HepG2 (cell line): ENCODE data around the gene RELB. TPM values are rescaled to one million over a fixed set of nuclear protein-coding genes. Genes with fewer than 3 reads are reported as not detected.

ENCODE experiments used
- ATAD3A ChIP-seq: sonication (generic); formaldehyde crosslinking; IDR thresholded peaks from 2 replicates; pipeline ENCODE4 v1.4.0; 2020; ENCODE audit warnings: missing genetic modification reagents
- FOSL2 ChIP-seq: sonication (generic); formaldehyde crosslinking; IDR thresholded peaks from 2 replicates; pipeline ENCODE4 v1.4.0; 2020; ENCODE audit warnings: missing genetic modification reagents
- FOXA3 ChIP-seq: IDR thresholded peaks from 2 replicates; pipeline ENCODE4 v1.6.1; 2016; ENCODE audit warnings: missing genetic modification reagents, missing compliant biosample characterization
- HOXA3 ChIP-seq: sonication (generic); formaldehyde crosslinking; IDR thresholded peaks from 2 replicates; pipeline ENCODE4 v1.5.0; 2020; ENCODE audit warnings: missing genetic modification reagents
- JUNB ChIP-seq: sonication (generic); formaldehyde crosslinking; IDR thresholded peaks from 2 replicates; pipeline ENCODE4 v1.8.0; 2022; ENCODE audit warnings: missing genetic modification reagents, mild to moderate bottlenecking, borderline replicate concordance
- MEF2D ChIP-seq: sonication (generic); formaldehyde crosslinking; IDR thresholded peaks from 2 replicates; pipeline ENCODE4 v1.5.1; 2020; ENCODE audit warnings: mild to moderate bottlenecking, missing genetic modification reagents
- NCOR1 ChIP-seq: fragments of 200-600 bp; sonication (generic); IDR thresholded peaks from 2 replicates; pipeline ENCODE4 v1.7.0; 2017; ENCODE audit warnings: antibody characterized with exemption, low read length, borderline replicate concordance
- PAWR ChIP-seq: sonication (generic); formaldehyde crosslinking; IDR thresholded peaks from 2 replicates; pipeline ENCODE4 v1.4.0; 2020; ENCODE audit warnings: missing genetic modification reagents, mild to moderate bottlenecking, borderline replicate concordance
- REXO4 ChIP-seq: sonication (generic); formaldehyde crosslinking; IDR thresholded peaks from 2 replicates; pipeline ENCODE4 v1.8.0; 2022; ENCODE audit warnings: missing genetic modification reagents, mild to moderate bottlenecking, borderline replicate concordance
- SNAPC4 ChIP-seq: sonication (generic); formaldehyde crosslinking; IDR thresholded peaks from 2 replicates; pipeline ENCODE4 v1.4.0; 2020; ENCODE audit warnings: mild to moderate bottlenecking, missing genetic modification reagents
- XRCC5 ChIP-seq: fragments of 200-400 bp; formaldehyde crosslinking; optimal IDR thresholded peaks from 2 replicates; pipeline ENCODE3; 2017; ENCODE audit warnings: mild to moderate bottlenecking, low read length
- ZNF3 ChIP-seq: IDR thresholded peaks from 2 replicates; pipeline ENCODE4 v1.7.0; 2017; ENCODE audit warnings: inconsistent platforms
- ZNF318 ChIP-seq: sonication (generic); formaldehyde crosslinking; IDR thresholded peaks from 2 replicates; pipeline ENCODE4 v1.4.0; 2020; ENCODE audit warnings: mild to moderate bottlenecking, missing genetic modification reagents
- ZNF724P ChIP-seq: sonication (generic); formaldehyde crosslinking; IDR thresholded peaks from 2 replicates; pipeline ENCODE4 v1.8.0; 2022; ENCODE audit warnings: missing genetic modification reagents, borderline replicate concordance
- ZNF768 ChIP-seq: sonication (generic); formaldehyde crosslinking; IDR thresholded peaks from 2 replicates; pipeline ENCODE4 v1.4.0; 2020; ENCODE audit warnings: missing genetic modification reagents
- ZNF788 ChIP-seq: sonication (generic); formaldehyde crosslinking; IDR thresholded peaks from 2 replicates; pipeline ENCODE4 v1.5.0; 2020; ENCODE audit warnings: mild to moderate bottlenecking, missing genetic modification reagents, borderline replicate concordance
- ZNF790 ChIP-seq: sonication (generic); formaldehyde crosslinking; IDR thresholded peaks from 2 replicates; pipeline ENCODE4 v1.8.0; 2022; ENCODE audit warnings: missing genetic modification reagents, mild to moderate bottlenecking, borderline replicate concordance
- polyA plus RNA-seq, 8 experiments: library from polyadenylated mRNA; depleted of rRNA in 3 of 8; stranded (reverse) in 7 of 8; unstranded in 1 of 8; fragments of >200 nt; fragmentation: Illumina TruSeq in 4 of 8; extraction: Trizol in 4 of 8; gene quantifications; 2 replicates each; pipeline versions ENCODE4 v1.2.1 to v1.2.3, GENCODE V29; 2011 to 2016; ENCODE audit warnings: low read depth in 4 of 8, missing spikeins in 1 of 8, mixed read lengths in 1 of 8; ENCODE audit not compliant: insufficient read depth in 1 of 8
- total RNA-seq, 5 experiments: library from RNA; depleted of rRNA; stranded (reverse); fragments of >200 nt; fragmentation: Illumina TruSeq; extraction: Trizol; gene quantifications; 2 replicates each; pipeline ENCODE4 v1.2.3, GENCODE V29; 2016; ENCODE audit warnings: low read depth in 1 of 5

Gene RELB
- total and polyA plus RNA-seq, 2 of the 13 experiments (the other 11 are each of a cell fraction or from before 2014, with no cell fraction given), result 1.9 to 3.5 TPM

- no peak for TF ChIP-seq NCOR1
- no peak for TF ChIP-seq PAWR (CRISPR knock-in tag)
- peak; percentile 26; the same call in 1 of the 2 replicates for TF ChIP-seq FOSL2 (CRISPR knock-in tag)
- TF ChIP-seq FOXA3 (CRISPR knock-in tag), result peak; percentile 77
- TF ChIP-seq REXO4 (CRISPR knock-in tag), result no peak; the same call in 1 of the 2 replicates
- TF ChIP-seq ZNF3, result no peak
- TF ChIP-seq XRCC5, result peak; percentile 97
- TF ChIP-seq ZNF318 (CRISPR knock-in tag), result no peak
- TF ChIP-seq HOXA3 (CRISPR knock-in tag), result peak; percentile 97
- TF ChIP-seq ATAD3A, result no peak
- TF ChIP-seq ZNF788 (CRISPR knock-in tag), result peak; percentile 89; the same call in 1 of the 2 replicates
- peak; percentile 86 for TF ChIP-seq ZNF768
- TF ChIP-seq MEF2D (CRISPR knock-in tag), result no peak
- TF ChIP-seq ZNF724P (CRISPR knock-in tag), result peak; percentile 58; the same call in 1 of the 2 replicates
- TF ChIP-seq JUNB (CRISPR knock-in tag), result peak; percentile 38
- TF ChIP-seq ZNF790 (CRISPR knock-in tag), result peak; percentile 88
- no peak for TF ChIP-seq SNAPC4 (CRISPR knock-in tag)
These were observed 78.0 kb downstream of the RELB start, which contains the start of gene GEMIN7 (continued) for GRCh38 chr19:45079063-45079910.
